Loucy (cell line): ENCODE results near the gene TTC27.
"Not testable (repeated sequence)": the region's sequence is repeated elsewhere in the genome, so short reads cannot be mapped to it uniquely, and the experiment has no call there.

Source experiments
- H2AFZ ChIP-seq: fragments of 200-600 bp; sonication (generic); 2 replicates; pipeline ENCODE4 v1.6.0; 2016; ENCODE audit warnings: antibody characterized with exemption, mild to moderate bottlenecking, low read length, moderate library complexity
- H3F3A ChIP-seq: fragments of 200-600 bp; 2 replicates; pipeline ENCODE4 v1.6.0; 2016; ENCODE audit warnings: antibody characterized with exemption, low read depth, mild to moderate bottlenecking
- H3K27me3 ChIP-seq: fragments of 200-600 bp; sonication (generic); 2 replicates; pipeline ENCODE4 v1.6.1; 2014; ENCODE audit warnings: low read length, mild to moderate bottlenecking; ENCODE audit not compliant: insufficient read depth, poor library complexity, severe bottlenecking
- H3K36me3 ChIP-seq: fragments of 200-600 bp; sonication (generic); 2 replicates; pipeline ENCODE4 v1.6.1; 2016; ENCODE audit warnings: low read length; ENCODE audit not compliant: insufficient read depth
- H3K4me1 ChIP-seq: fragments of 200-600 bp; sonication (generic); 2 replicates; pipeline ENCODE4 v1.5.1; 2014; ENCODE audit warnings: low read length, mild to moderate bottlenecking; ENCODE audit not compliant: insufficient read depth, poor library complexity, severe bottlenecking
- H3K4me2 ChIP-seq: fragments of 200-600 bp; sonication (generic); 2 replicates; pipeline ENCODE4 v1.6.0; 2014; ENCODE audit warnings: antibody characterized with exemption, low read length, low read depth, mild to moderate bottlenecking; ENCODE audit not compliant: poor library complexity, severe bottlenecking
- H3K4me3 ChIP-seq: fragments of 200-600 bp; sonication (generic); 2 replicates; pipeline ENCODE4 v1.5.1; 2014; ENCODE audit warnings: low read length, mild to moderate bottlenecking, mixed read lengths; ENCODE audit not compliant: poor library complexity, severe bottlenecking
- H3K79me2 ChIP-seq: fragments of 200-600 bp; sonication (generic); 2 replicates; pipeline ENCODE4 v1.6.1; 2014; ENCODE audit warnings: low read length; ENCODE audit not compliant: insufficient read depth
- H3K9ac ChIP-seq: fragments of 200-600 bp; sonication (generic); 2 replicates; pipeline ENCODE4 v1.6.0; 2014; ENCODE audit warnings: mild to moderate bottlenecking, low read depth, low read length, moderate library complexity; ENCODE audit not compliant: poor library complexity, severe bottlenecking
- H3K9me2 ChIP-seq: fragments of 200-600 bp; sonication (generic); replicated peaks from 2 replicates; pipeline ENCODE4 v1.6.1; 2016; ENCODE audit warnings: low read depth, low read length, mixed read lengths
- H3K9me3 ChIP-seq: fragments of 200-600 bp; sonication (generic); 2 replicates; pipeline ENCODE4 v1.6.1; 2014; ENCODE audit warnings: mild to moderate bottlenecking, antibody characterized with exemption, low read length, low read depth; ENCODE audit not compliant: insufficient read depth
- H4K20me1 ChIP-seq: fragments of 200-600 bp; sonication (generic); 2 replicates; pipeline ENCODE4 v1.6.0; 2014; ENCODE audit warnings: antibody characterized with exemption, low read length, mild to moderate bottlenecking; ENCODE audit not compliant: insufficient read depth, poor library complexity, severe bottlenecking
- EZH2phosphoT487 ChIP-seq: fragments of 200-600 bp; IDR thresholded peaks from 2 replicates; pipeline ENCODE4 v1.6.1; 2018; ENCODE audit warnings: antibody characterized with exemption, mild to moderate bottlenecking, moderate library complexity, borderline replicate concordance
- TF ChIP-seq, protein P1 (sequence below): fragments of 200-600 bp; sonication (generic); conservative IDR thresholded peaks from 2 replicates; pipeline ENCODE4 v1.5.1; 2014; ENCODE audit warnings: mild to moderate bottlenecking, antibody characterized with exemption, low read length

Gene TTC27

DNA sequence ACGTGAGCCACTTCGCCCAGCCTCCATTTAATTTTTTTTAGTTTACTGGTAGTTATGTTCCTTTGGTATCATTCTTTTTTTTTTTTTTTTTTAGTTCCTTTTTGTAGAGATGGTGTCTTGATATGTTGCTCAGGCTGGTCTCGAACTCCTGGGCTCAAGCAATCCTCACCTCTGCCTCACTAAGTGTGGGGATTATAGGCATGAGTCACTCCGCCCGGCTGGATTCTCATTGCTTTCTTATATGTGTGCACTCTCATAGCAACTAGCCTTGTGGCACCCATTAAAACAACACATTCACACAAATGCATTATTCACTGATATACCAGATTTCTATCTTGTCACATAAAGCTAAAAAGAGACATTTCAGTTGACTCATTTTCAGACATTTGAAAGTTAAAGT, 4.2 kb downstream of the TTC27 start:
- H3K27me3 ChIP-seq, result no peaks in the 10 kb centered on the region
- H3K36me3 ChIP-seq, result no peaks in the 10 kb centered on the region
- H3K4me1 ChIP-seq, result peaks cover 16% of the 10 kb centered on the region
- no peak overlapping the region for H2AFZ ChIP-seq
- no peaks in the 10 kb centered on the region for H4K20me1 ChIP-seq
- H3K9me2 ChIP-seq, result no peaks in the 10 kb centered on the region
- no peaks in the 10 kb centered on the region for H3K9me3 ChIP-seq
- peak overlapping the region; percentile 11 for H3K4me3 ChIP-seq
- H3K9ac ChIP-seq, result peak overlapping the region; percentile 17
- TF ChIP-seq EZH2phosphoT487, result no peak
- TF ChIP-seq, protein P1, sequence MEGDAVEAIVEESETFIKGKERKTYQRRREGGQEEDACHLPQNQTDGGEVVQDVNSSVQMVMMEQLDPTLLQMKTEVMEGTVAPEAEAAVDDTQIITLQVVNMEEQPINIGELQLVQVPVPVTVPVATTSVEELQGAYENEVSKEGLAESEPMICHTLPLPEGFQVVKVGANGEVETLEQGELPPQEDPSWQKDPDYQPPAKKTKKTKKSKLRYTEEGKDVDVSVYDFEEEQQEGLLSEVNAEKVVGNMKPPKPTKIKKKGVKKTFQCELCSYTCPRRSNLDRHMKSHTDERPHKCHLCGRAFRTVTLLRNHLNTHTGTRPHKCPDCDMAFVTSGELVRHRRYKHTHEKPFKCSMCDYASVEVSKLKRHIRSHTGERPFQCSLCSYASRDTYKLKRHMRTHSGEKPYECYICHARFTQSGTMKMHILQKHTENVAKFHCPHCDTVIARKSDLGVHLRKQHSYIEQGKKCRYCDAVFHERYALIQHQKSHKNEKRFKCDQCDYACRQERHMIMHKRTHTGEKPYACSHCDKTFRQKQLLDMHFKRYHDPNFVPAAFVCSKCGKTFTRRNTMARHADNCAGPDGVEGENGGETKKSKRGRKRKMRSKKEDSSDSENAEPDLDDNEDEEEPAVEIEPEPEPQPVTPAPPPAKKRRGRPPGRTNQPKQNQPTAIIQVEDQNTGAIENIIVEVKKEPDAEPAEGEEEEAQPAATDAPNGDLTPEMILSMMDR, result no peak
- no peaks in the 10 kb centered on the region; the same call in 1 of the 2 replicates for H3K79me2 ChIP-seq
- no peaks in the 10 kb centered on the region for H3F3A ChIP-seq
- peak overlapping the region; percentile 33 for H3K4me2 ChIP-seq

DNA sequence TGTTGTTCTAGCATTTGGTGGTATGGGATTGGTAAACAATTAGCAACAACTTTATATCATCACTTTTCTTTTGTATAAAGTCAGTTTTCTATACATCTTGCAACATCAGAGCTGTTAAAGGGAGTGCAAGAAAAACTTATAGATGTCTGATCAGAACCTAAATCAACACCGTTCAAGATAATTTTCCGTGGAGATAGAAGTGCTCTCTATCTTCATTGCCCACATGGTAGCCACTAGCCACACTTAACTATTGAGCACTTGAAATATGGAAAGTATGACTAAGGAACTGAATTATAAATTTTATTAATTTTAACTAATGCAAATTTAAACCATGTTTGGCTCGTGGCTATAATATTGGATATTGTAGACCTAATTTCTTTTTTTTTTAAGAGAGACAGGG, 5.2 kb downstream of the TTC27 start:
- H3K79me2 ChIP-seq, result no peaks in the 10 kb centered on the region; the same call in 1 of the 2 replicates
- H2AFZ ChIP-seq, result no peak overlapping the region
- H3K4me2 ChIP-seq, result peak overlapping the region; percentile 33
- no peaks in the 10 kb centered on the region for H3K36me3 ChIP-seq
- no peak for TF ChIP-seq EZH2phosphoT487
- TF ChIP-seq, protein P1, result no peak
- no peaks in the 10 kb centered on the region for H3K9me3 ChIP-seq
- H3K9me2 ChIP-seq, result no peaks in the 10 kb centered on the region
- H4K20me1 ChIP-seq, result no peaks in the 10 kb centered on the region
- peak overlapping the region; percentile 11 for H3K4me3 ChIP-seq
- H3K9ac ChIP-seq, result peak overlapping the region; percentile 17
- H3K27me3 ChIP-seq, result no peaks in the 10 kb centered on the region
- peaks cover 16% of the 10 kb centered on the region for H3K4me1 ChIP-seq
- H3F3A ChIP-seq, result no peaks in the 10 kb centered on the region

DNA sequence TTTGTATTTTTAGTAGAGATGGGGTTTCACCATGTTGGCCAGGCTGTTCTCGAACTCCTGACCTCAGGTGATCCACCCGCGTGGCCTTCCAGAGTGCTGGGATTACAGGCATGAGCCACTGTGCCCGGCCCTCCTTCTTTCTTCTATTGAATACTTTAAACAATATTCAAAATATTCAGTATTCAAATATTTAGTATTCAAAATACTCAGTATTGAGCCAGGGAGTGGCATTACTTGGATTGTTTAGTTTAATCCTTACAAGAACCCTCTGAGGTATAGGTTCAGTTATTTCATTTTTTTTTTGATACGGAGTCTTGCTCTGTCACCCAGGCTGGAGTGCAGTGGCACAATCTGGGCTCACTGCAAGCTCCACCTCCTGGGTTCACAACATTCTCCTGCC, 10.7 kb downstream of the TTC27 start:
- H3K36me3 ChIP-seq, H3K4me2 ChIP-seq: not testable (repeated sequence)

DNA sequence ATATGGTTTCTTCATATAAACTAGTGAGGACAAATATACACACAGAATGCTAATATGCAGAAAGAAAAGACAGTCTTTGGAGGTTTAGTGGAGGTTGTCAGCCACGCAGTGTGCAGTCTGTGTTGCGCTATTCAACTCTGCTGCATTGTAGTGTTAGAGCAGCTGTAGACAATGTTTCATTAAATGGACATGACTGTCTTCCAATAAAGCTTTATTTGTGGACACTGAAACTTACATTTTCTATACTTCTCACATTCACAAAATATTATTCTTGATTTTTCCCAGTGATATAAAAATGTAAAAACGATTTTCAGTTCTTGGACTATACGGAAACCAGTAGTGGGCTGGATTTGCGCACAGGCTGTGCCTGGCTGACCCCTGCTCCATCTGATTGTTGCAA, 13.3 kb downstream of the TTC27 start:
- no peak overlapping the region for H3K9ac ChIP-seq
- H3K4me2 ChIP-seq, result no peak overlapping the region
- no peak for TF ChIP-seq EZH2phosphoT487
- TF ChIP-seq, protein P1, result no peak
- H3K9me3 ChIP-seq, result no peaks in the 10 kb centered on the region
- H3K9me2 ChIP-seq, result no peaks in the 10 kb centered on the region
- H3K4me3 ChIP-seq, result no peak overlapping the region
- peaks cover 5% of the 10 kb centered on the region; the same call in 1 of the 2 replicates for H3K36me3 ChIP-seq
- H3K4me1 ChIP-seq, result no peaks in the 10 kb centered on the region
- no peak overlapping the region for H2AFZ ChIP-seq
- H3F3A ChIP-seq, result no peaks in the 10 kb centered on the region
- no peaks in the 10 kb centered on the region for H4K20me1 ChIP-seq
- H3K79me2 ChIP-seq, result no peaks in the 10 kb centered on the region
- H3K27me3 ChIP-seq, result no peaks in the 10 kb centered on the region

More for the DNA sequence above, 10.7 kb downstream of the TTC27 start:
- not testable (repeated sequence) for H3K9me3 ChIP-seq, H3K9ac ChIP-seq, H4K20me1 ChIP-seq, H3K9me2 ChIP-seq, H3F3A ChIP-seq, H3K79me2 ChIP-seq, H3K27me3 ChIP-seq, H3K4me3 ChIP-seq, H3K4me1 ChIP-seq, H2AFZ ChIP-seq
